SK-N-SH treated with all-trans-retinoic acid at 6 μM for 48 hours (cell line): Measurements from ENCODE around the gene CDHR5.

ENCODE experiments used
- ESRRG ChIP-seq: fragments of 250-450 bp; sonication (Bioruptor Pico); IDR thresholded peaks from 2 replicates; pipeline ENCODE4 v1.6.1; 2021; ENCODE audit warnings: mild to moderate bottlenecking
- ISL1 ChIP-seq: fragments of 250-450 bp; sonication (Bioruptor Pico); IDR thresholded peaks from 2 replicates; pipeline ENCODE4 v2.1.2; 2022; ENCODE audit warnings: mild to moderate bottlenecking, moderate library complexity
- RARB ChIP-seq: fragments of 250-450 bp; sonication (Bioruptor Pico); IDR thresholded peaks from 2 replicates; pipeline ENCODE4 v1.8.0; 2021; ENCODE audit warnings: mild to moderate bottlenecking, moderate library complexity
- SNAI2 ChIP-seq: fragments of 250-450 bp; sonication (Bioruptor Pico); IDR thresholded peaks from 2 replicates; pipeline ENCODE4 v1.5.0; 2020; ENCODE audit warnings: mild to moderate bottlenecking, moderate library complexity
- ZC3H10 ChIP-seq: fragments of 250-450 bp; sonication (Bioruptor Pico); IDR thresholded peaks from 2 replicates; pipeline ENCODE4 v1.5.1; 2021; ENCODE audit warnings: mild to moderate bottlenecking, moderate library complexity
- ZNF565 ChIP-seq: fragments of 450-650 bp; formaldehyde crosslinking; conservative IDR thresholded peaks from 2 replicates; pipeline ENCODE4 v1.5.0; 2020; ENCODE audit warnings: low read depth, mild to moderate bottlenecking, moderate library complexity
- ZNF8 ChIP-seq: fragments of 450-650 bp; formaldehyde crosslinking; IDR thresholded peaks from 2 replicates; pipeline ENCODE4 v1.5.0; 2020; ENCODE audit warnings: mild to moderate bottlenecking, moderate library complexity
- TF ChIP-seq, protein P1 (sequence below): fragments of 250-450 bp; sonication (Bioruptor Pico); IDR thresholded peaks from 2 replicates; pipeline ENCODE4 v1.5.1; 2020; ENCODE audit warnings: low read depth, mild to moderate bottlenecking, moderate library complexity
- TF ChIP-seq, protein P2 (sequence below): fragments of 250-450 bp; sonication (Bioruptor Pico); IDR thresholded peaks from 2 replicates; pipeline ENCODE4 v1.8.0; 2020; ENCODE audit warnings: mild to moderate bottlenecking, moderate library complexity, borderline replicate concordance
- TF ChIP-seq, protein P3 (sequence below): fragments of 250-450 bp; sonication (Bioruptor Pico); IDR thresholded peaks from 2 replicates; pipeline ENCODE4 v1.8.0; 2021; ENCODE audit warnings: low read depth, mild to moderate bottlenecking, moderate library complexity, borderline replicate concordance

DNA sequence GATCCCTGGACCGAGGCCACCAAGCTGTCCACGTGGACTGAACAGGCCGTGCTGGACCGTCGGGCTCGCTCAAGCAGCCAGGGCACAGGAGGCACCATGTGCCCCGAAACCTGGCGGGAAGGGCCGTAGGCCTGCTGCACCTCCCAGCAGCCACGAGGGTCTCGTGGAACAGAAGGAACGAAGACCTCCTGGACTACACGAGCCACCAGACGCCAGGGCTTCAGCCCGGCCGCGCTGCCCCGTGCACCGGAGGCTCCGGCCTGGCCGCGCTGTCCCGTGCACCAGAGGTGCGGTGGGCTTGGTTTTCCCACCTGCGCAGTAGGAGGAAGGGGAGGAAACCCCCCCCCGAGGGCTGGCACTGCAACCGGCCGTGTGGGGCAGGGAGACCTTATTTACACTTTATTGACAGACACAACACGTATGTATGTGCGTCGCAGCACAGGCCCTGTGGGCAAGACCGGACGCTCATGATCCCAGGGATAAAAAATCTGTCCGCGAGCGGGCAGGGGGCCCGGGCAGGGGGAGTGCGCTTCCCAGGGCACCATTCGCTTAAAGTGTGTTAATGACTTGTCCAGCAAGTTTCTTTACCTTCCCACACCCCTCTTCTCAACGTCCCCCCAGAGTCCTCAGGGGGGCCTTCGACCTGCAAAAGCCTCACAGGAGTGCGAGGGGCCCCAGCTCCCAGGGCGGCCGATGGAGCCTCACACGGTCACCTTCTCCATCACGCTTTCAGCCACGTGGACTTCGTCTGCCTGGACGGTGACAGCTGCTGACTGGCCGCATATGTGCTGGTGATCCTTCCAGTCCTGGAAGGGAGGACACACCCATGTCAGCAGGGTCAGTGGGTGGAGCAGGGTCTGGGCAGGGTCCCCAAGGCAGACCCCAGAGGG is 19.3 kb upstream of the CDHR5 start:
- TF ChIP-seq ISL1 (CRISPR knock-in tag) (no peak), ZC3H10 (no peak), ZNF8 (no peak), RARB (CRISPR knock-in tag) (no peak), ZNF565 (no peak), ESRRG (no peak), SNAI2 (CRISPR knock-in tag) (no peak)
- TF ChIP-seq, protein P1, sequence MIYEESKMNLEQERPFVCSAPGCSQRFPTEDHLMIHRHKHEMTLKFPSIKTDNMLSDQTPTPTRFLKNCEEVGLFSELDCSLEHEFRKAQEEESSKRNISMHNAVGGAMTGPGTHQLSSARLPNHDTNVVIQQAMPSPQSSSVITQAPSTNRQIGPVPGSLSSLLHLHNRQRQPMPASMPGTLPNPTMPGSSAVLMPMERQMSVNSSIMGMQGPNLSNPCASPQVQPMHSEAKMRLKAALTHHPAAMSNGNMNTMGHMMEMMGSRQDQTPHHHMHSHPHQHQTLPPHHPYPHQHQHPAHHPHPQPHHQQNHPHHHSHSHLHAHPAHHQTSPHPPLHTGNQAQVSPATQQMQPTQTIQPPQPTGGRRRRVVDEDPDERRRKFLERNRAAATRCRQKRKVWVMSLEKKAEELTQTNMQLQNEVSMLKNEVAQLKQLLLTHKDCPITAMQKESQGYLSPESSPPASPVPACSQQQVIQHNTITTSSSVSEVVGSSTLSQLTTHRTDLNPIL: no peak
- TF ChIP-seq, protein P2, sequence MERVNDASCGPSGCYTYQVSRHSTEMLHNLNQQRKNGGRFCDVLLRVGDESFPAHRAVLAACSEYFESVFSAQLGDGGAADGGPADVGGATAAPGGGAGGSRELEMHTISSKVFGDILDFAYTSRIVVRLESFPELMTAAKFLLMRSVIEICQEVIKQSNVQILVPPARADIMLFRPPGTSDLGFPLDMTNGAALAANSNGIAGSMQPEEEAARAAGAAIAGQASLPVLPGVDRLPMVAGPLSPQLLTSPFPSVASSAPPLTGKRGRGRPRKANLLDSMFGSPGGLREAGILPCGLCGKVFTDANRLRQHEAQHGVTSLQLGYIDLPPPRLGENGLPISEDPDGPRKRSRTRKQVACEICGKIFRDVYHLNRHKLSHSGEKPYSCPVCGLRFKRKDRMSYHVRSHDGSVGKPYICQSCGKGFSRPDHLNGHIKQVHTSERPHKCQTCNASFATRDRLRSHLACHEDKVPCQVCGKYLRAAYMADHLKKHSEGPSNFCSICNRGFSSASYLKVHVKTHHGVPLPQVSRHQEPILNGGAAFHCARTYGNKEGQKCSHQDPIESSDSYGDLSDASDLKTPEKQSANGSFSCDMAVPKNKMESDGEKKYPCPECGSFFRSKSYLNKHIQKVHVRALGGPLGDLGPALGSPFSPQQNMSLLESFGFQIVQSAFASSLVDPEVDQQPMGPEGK (CRISPR knock-in tag): no peak
- TF ChIP-seq, protein P3, sequence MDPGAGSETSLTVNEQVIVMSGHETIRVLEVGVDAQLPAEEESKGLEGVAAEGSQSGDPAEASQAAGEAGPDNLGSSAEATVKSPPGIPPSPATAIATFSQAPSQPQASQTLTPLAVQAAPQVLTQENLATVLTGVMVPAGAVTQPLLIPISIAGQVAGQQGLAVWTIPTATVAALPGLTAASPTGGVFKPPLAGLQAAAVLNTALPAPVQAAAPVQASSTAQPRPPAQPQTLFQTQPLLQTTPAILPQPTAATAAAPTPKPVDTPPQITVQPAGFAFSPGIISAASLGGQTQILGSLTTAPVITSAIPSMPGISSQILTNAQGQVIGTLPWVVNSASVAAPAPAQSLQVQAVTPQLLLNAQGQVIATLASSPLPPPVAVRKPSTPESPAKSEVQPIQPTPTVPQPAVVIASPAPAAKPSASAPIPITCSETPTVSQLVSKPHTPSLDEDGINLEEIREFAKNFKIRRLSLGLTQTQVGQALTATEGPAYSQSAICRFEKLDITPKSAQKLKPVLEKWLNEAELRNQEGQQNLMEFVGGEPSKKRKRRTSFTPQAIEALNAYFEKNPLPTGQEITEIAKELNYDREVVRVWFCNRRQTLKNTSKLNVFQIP (CRISPR knock-in tag): no peak
